ENCODE measurements around the gene CANT1.
"Not testable (repeated sequence)": the region's sequence is repeated elsewhere in the genome, so short reads cannot be mapped to it uniquely, and the experiment has no call there.

The CANT1 gene

DNA sequence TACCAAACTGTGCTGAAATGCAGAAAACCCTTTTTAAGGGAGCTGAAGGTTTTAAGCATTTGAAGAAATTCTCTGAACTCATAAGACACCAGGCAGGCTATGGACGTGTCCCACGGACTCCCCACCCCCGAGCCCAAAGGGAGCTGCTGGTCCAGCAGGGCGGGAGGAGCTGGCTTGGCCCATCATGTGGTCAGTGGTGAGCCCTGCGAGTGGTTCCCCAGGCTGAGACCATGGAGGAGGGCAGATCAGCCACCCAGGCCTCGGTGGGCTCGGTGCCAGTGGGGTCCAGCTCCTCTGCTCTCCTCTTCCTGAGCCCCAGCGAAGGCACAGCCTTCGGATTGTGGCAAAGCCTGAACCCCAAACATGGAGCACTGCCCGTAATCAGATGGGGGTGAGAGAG lies 56.9 kb downstream of the CANT1 start:
- Histone ChIP-seq H3K27ac (ENCODE audit: low read depth, low read length) (no peak overlapping the region), H3K36me3 (ENCODE audit: insufficient read depth, low read length) (no peaks in the 10 kb centered on the region), H3K27me3 (ENCODE audit: control insufficient read depth in 1 of 2, insufficient read depth in 2 of 2, low read length in 2 of 2) (no peaks in the 10 kb centered on the region), H3K4me3 (ENCODE audit: low read depth in 1 of 2, low read length in 2 of 2) (no peak overlapping the region), H3K9ac (ENCODE audit: low read length) (no peak overlapping the region), H3K9me3 (ENCODE audit: low read length) (peaks cover 5% of the 10 kb centered on the region), H3K4me1 (ENCODE audit: insufficient read depth, low read length) (peaks cover 14% of the 10 kb centered on the region)

DNA sequence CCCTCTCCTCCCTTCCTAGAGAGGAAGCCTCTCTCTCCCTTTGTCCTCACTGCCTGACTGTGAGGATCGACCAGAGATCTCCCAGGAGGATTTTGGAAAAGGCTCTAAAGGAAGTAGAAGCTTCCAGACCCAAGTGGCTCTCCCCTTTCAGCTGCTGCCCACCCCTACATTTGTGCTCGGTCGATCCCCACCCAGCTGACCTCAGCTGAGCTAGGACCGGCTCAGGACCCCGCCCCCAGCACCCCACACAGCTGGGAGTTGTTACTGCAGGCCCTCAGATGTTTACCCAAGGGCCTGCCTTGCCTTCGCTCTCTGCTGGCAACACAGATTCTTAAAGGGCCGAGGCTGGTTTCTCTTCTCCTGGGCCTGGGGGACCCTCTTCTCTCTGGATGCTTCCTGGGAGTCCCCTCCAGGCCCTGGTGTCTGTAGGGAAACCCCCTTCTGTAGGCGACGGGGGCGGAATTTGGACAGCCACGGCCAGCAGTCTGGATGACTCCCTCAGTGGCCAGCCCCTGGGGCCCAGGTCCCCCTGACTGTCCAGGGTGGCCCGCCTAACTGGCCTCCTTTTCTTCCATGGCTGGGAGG lies 57.5 kb downstream of the CANT1 start:
- H3K4me3 ChIP-seq (ENCODE audit: low read depth in 1 of 2, low read length in 2 of 2): no peak overlapping the region
- H3K36me3 ChIP-seq (ENCODE audit: insufficient read depth, low read length): no peaks in the 10 kb centered on the region
- no peak overlapping the region for H3K27ac ChIP-seq (ENCODE audit: low read depth, low read length)
- H3K9me3 ChIP-seq (ENCODE audit: low read length): peaks cover 5% of the 10 kb centered on the region
- no peak overlapping the region for H3K9ac ChIP-seq (ENCODE audit: low read length)
- no peaks in the 10 kb centered on the region for H3K27me3 ChIP-seq (ENCODE audit: control insufficient read depth in 1 of 2, insufficient read depth in 2 of 2, low read length in 2 of 2)
- peaks cover 14% of the 10 kb centered on the region for H3K4me1 ChIP-seq (ENCODE audit: insufficient read depth, low read length)

DNA sequence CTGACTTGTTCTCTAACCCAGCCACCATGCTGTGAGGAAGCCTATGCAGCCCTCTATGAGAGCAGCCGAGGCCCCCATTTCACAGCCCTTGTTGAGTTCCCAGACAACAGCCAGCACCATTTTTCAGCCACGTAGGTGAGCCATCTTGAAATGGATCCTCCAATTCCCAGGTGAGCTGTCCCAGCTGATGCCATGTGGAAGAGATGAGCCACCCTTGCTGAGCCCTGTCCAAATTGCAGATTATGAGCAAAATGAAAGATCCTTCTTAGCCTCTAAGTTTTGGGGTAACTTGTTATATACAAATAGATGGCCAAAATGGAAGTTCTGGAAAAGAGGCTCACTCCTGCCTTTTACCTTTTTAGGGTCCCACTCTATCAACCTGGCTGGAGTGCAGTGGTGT lies 58.7 kb downstream of the CANT1 start:
- H3K4me3 ChIP-seq (ENCODE audit: low read depth in 1 of 2, low read length in 2 of 2): no peak overlapping the region
- no peaks in the 10 kb centered on the region for H3K27me3 ChIP-seq (ENCODE audit: control insufficient read depth in 1 of 2, insufficient read depth in 2 of 2, low read length in 2 of 2)
- H3K4me1 ChIP-seq (ENCODE audit: insufficient read depth, low read length): peaks cover 14% of the 10 kb centered on the region
- peaks cover 5% of the 10 kb centered on the region for H3K9me3 ChIP-seq (ENCODE audit: low read length)
- H3K27ac ChIP-seq (ENCODE audit: low read depth, low read length): no peak overlapping the region
- H3K9ac ChIP-seq (ENCODE audit: low read length): no peak overlapping the region
- no peaks in the 10 kb centered on the region for H3K36me3 ChIP-seq (ENCODE audit: insufficient read depth, low read length)

DNA sequence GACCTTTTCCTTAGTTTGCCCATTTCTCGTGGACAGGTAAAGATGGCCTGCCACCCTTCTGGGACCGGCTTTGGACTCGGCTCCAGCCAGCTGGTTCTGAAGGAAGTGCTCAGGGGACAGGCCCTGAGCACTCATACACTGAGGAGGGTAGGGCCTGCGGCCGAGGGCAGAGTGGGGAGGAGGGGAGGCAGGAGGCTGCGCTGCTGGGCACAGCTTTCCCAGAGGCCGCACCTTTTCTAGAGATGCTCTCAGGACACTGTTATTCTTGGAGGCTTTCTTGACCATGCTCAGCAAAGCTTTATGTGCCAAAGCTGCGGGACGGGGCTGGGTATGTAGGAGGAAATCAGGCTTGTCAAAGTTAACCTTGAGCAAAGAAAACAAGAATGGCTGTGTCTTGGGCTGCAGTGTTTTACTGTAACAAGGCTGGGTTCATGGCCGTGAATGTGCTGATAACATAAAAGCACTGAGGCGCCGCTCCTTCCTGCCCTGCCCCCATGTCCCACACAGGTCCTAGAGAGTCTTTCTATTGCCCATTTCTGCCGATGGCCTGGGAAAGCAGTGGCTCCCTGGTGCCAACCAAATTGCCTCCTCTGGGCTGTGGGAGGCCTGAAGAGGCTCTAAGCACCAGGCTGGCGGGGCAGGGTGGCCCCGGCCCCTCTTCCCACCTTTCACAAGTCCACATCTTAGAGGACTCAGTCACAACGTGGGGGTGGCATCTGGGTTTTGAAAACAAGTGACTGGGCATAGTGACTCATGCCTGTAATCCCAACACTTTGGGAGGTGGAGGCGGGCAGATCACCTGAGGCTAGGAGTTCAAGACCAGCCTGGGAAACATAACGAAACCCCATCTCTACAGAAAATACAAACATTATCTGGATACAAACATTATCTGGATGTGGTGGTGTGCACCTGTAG lies 62.1 kb downstream of the CANT1 start:
- no peaks in the 10 kb centered on the region for H3K36me3 ChIP-seq (ENCODE audit: insufficient read depth, low read length)
- H3K9ac ChIP-seq (ENCODE audit: low read length): no peak overlapping the region
- no peak overlapping the region for H3K4me3 ChIP-seq (ENCODE audit: low read depth in 1 of 2, low read length in 2 of 2)
- H3K27ac ChIP-seq (ENCODE audit: low read depth, low read length): no peak overlapping the region
- H3K4me1 ChIP-seq (ENCODE audit: insufficient read depth, low read length): peaks cover 3% of the 10 kb centered on the region
- no peaks in the 10 kb centered on the region for H3K27me3 ChIP-seq (ENCODE audit: control insufficient read depth in 1 of 2, insufficient read depth in 2 of 2, low read length in 2 of 2)
- H3K9me3 ChIP-seq (ENCODE audit: low read length): peaks cover 5% of the 10 kb centered on the region

DNA sequence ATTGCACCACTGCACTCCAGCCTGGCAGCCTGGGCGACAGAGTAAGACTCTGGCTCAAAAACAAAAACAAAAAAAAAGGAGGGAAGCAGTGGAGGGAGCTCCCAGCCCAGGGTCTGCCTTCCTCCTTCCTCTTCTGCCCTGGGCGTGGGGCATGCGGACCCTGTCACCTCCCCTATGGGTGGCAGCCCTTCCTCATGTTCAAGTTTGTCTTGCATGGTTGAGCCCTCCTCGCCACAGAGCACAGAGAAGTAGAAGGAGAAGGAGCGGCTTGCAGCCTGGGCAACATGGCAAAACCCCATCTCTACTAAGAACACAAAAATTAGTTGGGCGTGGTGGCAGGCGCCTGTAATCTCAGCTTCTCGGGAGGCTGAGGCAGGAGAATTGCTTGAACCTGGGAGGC lies 62.9 kb downstream of the CANT1 start:
- H3K9me3 ChIP-seq (ENCODE audit: low read length): peaks cover 5% of the 10 kb centered on the region
- H3K4me1 ChIP-seq (ENCODE audit: insufficient read depth, low read length): no peaks in the 10 kb centered on the region
- no peak overlapping the region for H3K27ac ChIP-seq (ENCODE audit: low read depth, low read length)
- no peaks in the 10 kb centered on the region for H3K27me3 ChIP-seq (ENCODE audit: control insufficient read depth in 1 of 2, insufficient read depth in 2 of 2, low read length in 2 of 2)
- H3K9ac ChIP-seq (ENCODE audit: low read length): no peak overlapping the region
- no peaks in the 10 kb centered on the region for H3K36me3 ChIP-seq (ENCODE audit: insufficient read depth, low read length)
- H3K4me3 ChIP-seq (ENCODE audit: low read depth in 1 of 2, low read length in 2 of 2): no peak overlapping the region

DNA sequence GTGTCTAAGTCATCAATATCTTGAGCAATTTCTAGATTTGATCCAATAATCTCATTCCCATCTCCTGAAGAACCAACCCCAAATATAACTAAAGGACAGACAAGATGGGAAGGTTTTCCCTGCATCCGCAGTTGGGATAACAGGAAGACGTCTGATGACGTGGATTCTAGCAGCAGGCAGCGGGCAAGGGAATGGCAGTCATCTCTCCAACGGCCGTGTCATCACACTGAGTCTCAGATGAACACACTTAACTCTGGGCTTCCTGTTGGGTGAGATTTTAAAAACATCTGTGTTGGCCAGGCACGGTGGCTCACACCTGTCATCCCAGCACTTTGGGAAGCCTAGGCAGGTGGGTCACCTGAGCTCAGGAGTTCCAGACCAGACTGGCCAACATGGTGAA lies 63.4 kb downstream of the CANT1 start:
- Histone ChIP-seq H3K27me3 (ENCODE audit: control insufficient read depth in 1 of 2, insufficient read depth in 2 of 2, low read length in 2 of 2) (no peaks in the 10 kb centered on the region), H3K36me3 (ENCODE audit: insufficient read depth, low read length) (no peaks in the 10 kb centered on the region), H3K4me3 (ENCODE audit: low read depth in 1 of 2, low read length in 2 of 2) (no peak overlapping the region), H3K4me1 (ENCODE audit: insufficient read depth, low read length) (no peaks in the 10 kb centered on the region), H3K27ac (ENCODE audit: low read depth, low read length) (no peak overlapping the region), H3K9ac (ENCODE audit: low read length) (no peak overlapping the region), H3K9me3 (ENCODE audit: low read length) (peaks cover 5% of the 10 kb centered on the region)

DNA sequence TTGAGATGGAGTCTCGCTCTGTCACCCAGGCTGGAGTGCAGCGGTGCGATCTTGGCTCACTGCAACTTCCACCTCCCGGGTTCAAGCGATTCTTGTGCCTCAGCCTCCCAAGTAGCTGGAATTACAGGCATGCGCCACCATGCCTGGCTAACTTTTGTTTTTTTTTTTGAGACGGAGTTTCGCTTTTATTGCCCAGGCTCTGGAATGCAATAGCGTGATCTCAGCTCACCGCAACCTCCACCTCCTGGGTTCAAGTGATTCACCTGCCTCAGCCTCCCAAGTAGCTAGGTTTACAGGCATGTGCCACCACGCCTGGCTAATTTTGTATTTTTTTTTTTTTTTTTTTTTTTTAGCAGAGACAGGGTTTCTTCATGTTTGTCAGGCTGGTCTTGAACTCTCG lies 64.1 kb downstream of the CANT1 start:
- not testable (repeated sequence) for H3K4me3 ChIP-seq (ENCODE audit: low read depth in 1 of 2, low read length in 2 of 2); H3K9me3 ChIP-seq (ENCODE audit: low read length); H3K9ac ChIP-seq (ENCODE audit: low read length); H3K27ac ChIP-seq (ENCODE audit: low read depth, low read length); H3K4me1 ChIP-seq (ENCODE audit: insufficient read depth, low read length); H3K27me3 ChIP-seq (ENCODE audit: control insufficient read depth in 1 of 2, insufficient read depth in 2 of 2, low read length in 2 of 2); H3K36me3 ChIP-seq (ENCODE audit: insufficient read depth, low read length)

DNA sequence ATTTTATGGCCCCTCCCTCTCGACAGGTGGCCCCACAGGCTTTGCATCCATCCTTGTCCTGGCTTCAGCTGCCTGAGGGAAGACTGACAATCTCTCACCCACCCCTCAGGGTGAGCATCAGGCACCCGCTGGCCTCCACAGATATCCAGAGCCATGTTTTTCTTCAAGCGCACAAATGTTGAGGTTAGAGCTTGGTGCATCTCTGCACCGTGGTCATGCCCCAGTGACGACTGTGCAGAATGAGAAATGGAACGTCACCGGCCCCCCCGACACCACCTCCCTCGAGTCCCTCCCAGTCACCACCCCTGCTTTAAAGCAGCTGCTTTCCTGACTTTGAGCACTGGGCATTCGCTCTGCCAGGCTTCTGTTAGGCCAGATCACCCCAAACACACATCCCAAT lies 64.6 kb downstream of the CANT1 start:
- Histone ChIP-seq H3K36me3 (ENCODE audit: insufficient read depth, low read length) (no peaks in the 10 kb centered on the region), H3K27ac (ENCODE audit: low read depth, low read length) (no peak overlapping the region), H3K4me1 (ENCODE audit: insufficient read depth, low read length) (no peaks in the 10 kb centered on the region), H3K27me3 (ENCODE audit: control insufficient read depth in 1 of 2, insufficient read depth in 2 of 2, low read length in 2 of 2) (no peaks in the 10 kb centered on the region), H3K9me3 (ENCODE audit: low read length) (no peaks in the 10 kb centered on the region), H3K4me3 (ENCODE audit: low read depth in 1 of 2, low read length in 2 of 2) (no peak overlapping the region), H3K9ac (ENCODE audit: low read length) (no peak overlapping the region)

DNA sequence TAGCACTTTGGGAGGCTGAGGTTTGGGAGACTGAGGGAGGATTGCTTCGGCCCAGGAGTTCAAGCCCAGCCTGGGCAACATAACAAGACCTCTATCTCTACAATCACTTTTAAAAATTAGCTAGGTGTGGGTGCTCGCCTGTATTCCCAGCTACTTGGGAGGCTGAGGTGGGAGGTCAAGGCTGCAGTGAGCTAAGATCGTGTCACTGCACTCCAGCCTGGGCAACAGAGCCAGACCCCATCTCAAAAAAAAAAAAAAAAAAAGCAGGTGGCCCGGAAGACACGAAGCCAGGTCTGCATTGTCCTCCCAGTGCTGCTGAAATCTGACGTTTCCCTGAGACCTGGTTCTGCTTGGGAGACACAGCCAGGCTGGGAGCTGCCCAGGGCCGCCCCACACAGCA lies 65.5 kb downstream of the CANT1 start:
- H3K9me3 ChIP-seq (ENCODE audit: low read length): no peaks in the 10 kb centered on the region
- no peak overlapping the region for H3K4me3 ChIP-seq (ENCODE audit: low read depth in 1 of 2, low read length in 2 of 2)
- no peaks in the 10 kb centered on the region for H3K36me3 ChIP-seq (ENCODE audit: insufficient read depth, low read length)
- no peaks in the 10 kb centered on the region for H3K27me3 ChIP-seq (ENCODE audit: control insufficient read depth in 1 of 2, insufficient read depth in 2 of 2, low read length in 2 of 2)
- no peak overlapping the region for H3K9ac ChIP-seq (ENCODE audit: low read length)
- no peaks in the 10 kb centered on the region for H3K4me1 ChIP-seq (ENCODE audit: insufficient read depth, low read length)
- no peak overlapping the region for H3K27ac ChIP-seq (ENCODE audit: low read depth, low read length)

Measured in muscle layer of colon (tissue), 2 donors.